Measurements from ENCODE around the gene SPRING1. TPM values are rescaled to one million over a fixed set of nuclear protein-coding genes. Genes with fewer than 3 reads are reported as not detected.

SPRING1 gene
- total RNA-seq, 1 experiment from 2014 or later: 44.2 TPM

DNA sequence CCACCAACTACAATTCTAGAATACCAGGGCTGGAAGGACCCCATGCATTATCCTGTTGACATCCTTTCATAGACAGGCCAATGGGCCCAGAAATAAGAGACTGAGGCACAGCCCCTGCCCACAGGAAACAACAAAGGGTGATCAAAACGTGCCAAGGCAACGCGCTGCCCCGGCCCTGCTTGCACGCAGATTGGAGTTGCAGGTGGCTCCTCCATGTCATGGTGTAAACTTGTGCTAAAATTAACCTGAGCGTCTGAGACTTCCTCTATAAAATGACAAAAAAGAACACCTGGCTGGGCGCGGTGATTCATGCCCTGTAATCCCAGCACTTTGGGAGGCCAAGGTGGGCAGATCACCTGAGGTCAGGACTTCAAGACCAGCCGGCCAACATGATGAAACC lies 30.1 kb downstream of the SPRING1 start:
- Histone ChIP-seq H4K91ac (ENCODE audit: insufficient read length, low read depth, low read length) (no peak overlapping the region), H3K9ac (ENCODE audit: extremely low read depth, insufficient read length, low read length) (no peak overlapping the region), H3K56ac (ENCODE audit: insufficient read length, low read depth, low read length) (no peak overlapping the region), H2BK15ac (ENCODE audit: low read depth, low read length) (no peak overlapping the region), H4K20me1 (ENCODE audit: control insufficient read depth, insufficient read depth, insufficient read length) (no peaks in the 10 kb centered on the region), H3K27ac (ENCODE audit: insufficient read length, low read depth, low read length) (no peak overlapping the region), H3K4me2 (ENCODE audit: insufficient read depth, insufficient read length, low read length) (no peak overlapping the region), H3K23me2 (ENCODE audit: insufficient read length, low read depth, low read length, poor library complexity, severe bottlenecking) (no peaks in the 10 kb centered on the region), H3K23ac (ENCODE audit: insufficient read length, low read depth, low read length) (no peak overlapping the region), H2BK12ac (ENCODE audit: insufficient read length, low read depth, low read length) (no peak overlapping the region), H2AK5ac (ENCODE audit: insufficient read length, low read length) (no peak overlapping the region), H2BK120ac (ENCODE audit: low read depth, low read length, poor library complexity, severe bottlenecking) (no peak overlapping the region), H3K9me3 (ENCODE audit: control insufficient read depth, low read depth, low read length) (no peaks in the 10 kb centered on the region), H2AFZ (ENCODE audit: low read length) (no peak overlapping the region), H4K5ac (ENCODE audit: insufficient read length, low read depth, low read length) (no peak overlapping the region), H3K14ac (ENCODE audit: insufficient read depth, low read length) (no peak overlapping the region), H3K79me1 (ENCODE audit: insufficient read depth, low read depth, low read length, poor library complexity, severe bottlenecking) (no peaks in the 10 kb centered on the region), H2BK20ac (ENCODE audit: low read depth, low read length, poor library complexity, severe bottlenecking) (no peak overlapping the region), H3K4me1 (ENCODE audit: insufficient read depth, low read length) (no peaks in the 10 kb centered on the region; the same call in 1 of the 2 replicates), H3K27me3 (ENCODE audit: insufficient read depth, low read length) (no peaks in the 10 kb centered on the region), H3K4ac (ENCODE audit: low read depth, low read length) (no peak overlapping the region), H3K79me2 (ENCODE audit: insufficient read depth, low read length) (no peaks in the 10 kb centered on the region), H3K18ac (ENCODE audit: insufficient read length, low read depth, low read length) (no peak overlapping the region), H2BK5ac (ENCODE audit: insufficient read length, low read length) (no peak overlapping the region), H3T11ph (ENCODE audit: low read length) (no peak overlapping the region), H4K8ac (replicated peaks; ENCODE audit: insufficient read length, low read depth, low read length) (no peak overlapping the region)
- TF ChIP-seq, protein P1, sequence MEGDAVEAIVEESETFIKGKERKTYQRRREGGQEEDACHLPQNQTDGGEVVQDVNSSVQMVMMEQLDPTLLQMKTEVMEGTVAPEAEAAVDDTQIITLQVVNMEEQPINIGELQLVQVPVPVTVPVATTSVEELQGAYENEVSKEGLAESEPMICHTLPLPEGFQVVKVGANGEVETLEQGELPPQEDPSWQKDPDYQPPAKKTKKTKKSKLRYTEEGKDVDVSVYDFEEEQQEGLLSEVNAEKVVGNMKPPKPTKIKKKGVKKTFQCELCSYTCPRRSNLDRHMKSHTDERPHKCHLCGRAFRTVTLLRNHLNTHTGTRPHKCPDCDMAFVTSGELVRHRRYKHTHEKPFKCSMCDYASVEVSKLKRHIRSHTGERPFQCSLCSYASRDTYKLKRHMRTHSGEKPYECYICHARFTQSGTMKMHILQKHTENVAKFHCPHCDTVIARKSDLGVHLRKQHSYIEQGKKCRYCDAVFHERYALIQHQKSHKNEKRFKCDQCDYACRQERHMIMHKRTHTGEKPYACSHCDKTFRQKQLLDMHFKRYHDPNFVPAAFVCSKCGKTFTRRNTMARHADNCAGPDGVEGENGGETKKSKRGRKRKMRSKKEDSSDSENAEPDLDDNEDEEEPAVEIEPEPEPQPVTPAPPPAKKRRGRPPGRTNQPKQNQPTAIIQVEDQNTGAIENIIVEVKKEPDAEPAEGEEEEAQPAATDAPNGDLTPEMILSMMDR (conservative IDR thresholded peaks at IDR 0.05): no peak
- H3K27me3 Mint-ChIP-seq (ENCODE audit: low read depth): peaks cover 16% of the 10 kb centered on the region
- DNase-seq: no peak
- peaks cover 0 to 5% (median 3%) of the 10 kb centered on the region in 3 experiments; a peak in 3 of 7 replicates for H3K36me3 Mint-ChIP-seq (ENCODE audit: insufficient read depth in 1 of 3, low read depth in 3 of 3)
- H3K4me3 Mint-ChIP-seq: no peak overlapping the region
- no peak overlapping the region for H3K27ac Mint-ChIP-seq
- no CpG with 5 or more reads among the region's 9 CpGs for WGBS (ENCODE audit: extremely low coverage, insufficient read length, low lambda C conversion rate)
- H3K4me1 Mint-ChIP-seq: peaks cover 4 to 18% of the 10 kb centered on the region in 2 experiments
- H3K9me3 Mint-ChIP-seq: no peaks in the 10 kb centered on the region
